ENCODE measurements around the gene SLC39A13. TPM values are rescaled to one million over a fixed set of nuclear protein-coding genes. Genes with fewer than 3 reads are reported as not detected.

The SLC39A13 gene
- total and polyA plus RNA-seq, 2 of the 13 experiments (the other 11 are each of a cell fraction or from before 2014, with no cell fraction given) = 15.3 to 30.5 TPM

- in situ Hi-C loops (cut with HindIII; ENCODE audit: extremely low pct_ligation_motif_present, low pct_unique_long_range_greater_than_20kb) (no loop called here), intact Hi-C loops (cut with micrococcal nuclease; ENCODE audit: unreplicated experiment) (loop anchor here (2.0 kb wide), 1 partner anchor 17 kb away; the partner anchor contains the start of gene SLC39A13)
- BruUV-seq (replicated peaks) = TSS peak; percentile 84
- Histone ChIP-seq H3K4me3 (replicated peaks in 1 of 3; ENCODE audit: insufficient read depth in 1 of 3, low read depth in 2 of 3, low read length in 3 of 3) (peak overlapping the region; percentile 73 to 99 (median 97)), H3K4me1 (ENCODE audit: insufficient read depth, low read length) (peaks cover 31% of the 10 kb centered on the region), H3K9ac (ENCODE audit: insufficient read depth, low read depth, low read length) (peak overlapping the region; percentile 91), H3K27ac (ENCODE audit: extremely low read length, insufficient read depth, low read length) (peak overlapping the region; percentile 89), H3K27me3 (ENCODE audit: control insufficient read depth in 1 of 2, insufficient read depth in 2 of 2, low read length in 2 of 2) (no peaks in the 10 kb centered on the region; a peak in 1 of 5 replicates), H4K20me1 (ENCODE audit: insufficient read depth, low read length) (no peaks in the 10 kb centered on the region), H2AFZ (ENCODE audit: low read length) (no peak overlapping the region), H3K79me2 (ENCODE audit: insufficient read depth, low read length) (peaks cover 23% of the 10 kb centered on the region), H3K4me2 (ENCODE audit: low read depth, low read length) (peak overlapping the region; percentile 99), H3K9me3 (ENCODE audit: low read length) (no peaks in the 10 kb centered on the region), H3K36me3 (replicated peaks in 1 of 2; ENCODE audit: control insufficient read depth in 1 of 2, insufficient read depth in 2 of 2, low read length in 2 of 2) (peaks cover 14 to 34% of the 10 kb centered on the region in 2 experiments)
- no peak for ATAC-seq
- no peak for DNase-seq (ENCODE audit: low spot score)
- ChIA-PET CTCF (ENCODE audit: low intra/inter-chr PET ratio, low total read pairs) (no interaction called here), POLR2A (interaction anchor here (0.8 to 5.1 kb wide), 7 partner anchors 8 to 298 kb away, joined by 5 to 68 read pairs (median 10); partner anchors contain the start of gene SLC39A13)
- under 1% methylated on average over 14 of the region's 14 CpGs for WGBS (ENCODE audit: low lambda C conversion rate)
- FAIRE-seq = no peak
- TF ChIP-seq ZNF569 (CRISPR knock-in tag; IDR thresholded peaks at IDR 0.05; ENCODE audit: borderline replicate concordance) (no peak), AKAP8 (CRISPR knock-in tag; IDR thresholded peaks at IDR 0.05) (no peak), ZNF335 (CRISPR knock-in tag; IDR thresholded peaks at IDR 0.05) (0 out of 2 replicates have a peak, but pooled peaks have one; percentile 2), HNF4G (IDR thresholded peaks at IDR 0.05; ENCODE audit: borderline replicate concordance, low read depth, low read length) (no peak), HNF4G (CRISPR knock-in tag; IDR thresholded peaks at IDR 0.05; ENCODE audit: borderline replicate concordance, low read depth) (0 out of 2 replicates have a peak, but pooled peaks have one; percentile 13)
Measured at GRCh38 chr11:47425611-47426010, 17.2 kb downstream of the SLC39A13 start.

- CTCF ChIA-PET (ENCODE audit: low intra/inter-chr PET ratio, low total read pairs) = no interaction called here
- peak; percentile 86 for ATAC-seq
- FAIRE-seq = peak; percentile 68
- in situ Hi-C loops (cut with HindIII; ENCODE audit: extremely low pct_ligation_motif_present, low pct_unique_long_range_greater_than_20kb) (no loop called here), intact Hi-C loops (cut with micrococcal nuclease; ENCODE audit: unreplicated experiment) (loop anchor here (2.0 kb wide), 1 partner anchor 18 kb away; the partner anchor contains the start of gene SLC39A13)
- Histone ChIP-seq H3K4me3 (replicated peaks in 1 of 3; ENCODE audit: insufficient read depth in 1 of 3, low read depth in 2 of 3, low read length in 3 of 3) (peak within 1 kb of the TSS; percentile 73 to 99 (median 97)), H2AFZ (ENCODE audit: low read length) (peak within 1 kb of the TSS; percentile 95), H3K79me2 (ENCODE audit: insufficient read depth, low read length) (peaks cover 23% of the 10 kb centered on the region), H3K9ac (ENCODE audit: insufficient read depth, low read depth, low read length) (peak within 1 kb of the TSS; percentile 91), H3K27me3 (ENCODE audit: control insufficient read depth in 1 of 2, insufficient read depth in 2 of 2, low read length in 2 of 2) (no peaks in the 10 kb centered on the region; a peak in 1 of 5 replicates), H3K4me1 (ENCODE audit: insufficient read depth, low read length) (peaks cover 37% of the 10 kb centered on the region), H3K36me3 (replicated peaks in 1 of 2; ENCODE audit: control insufficient read depth in 1 of 2, insufficient read depth in 2 of 2, low read length in 2 of 2) (peaks cover 12 to 27% of the 10 kb centered on the region in 2 experiments), H4K20me1 (ENCODE audit: insufficient read depth, low read length) (no peaks in the 10 kb centered on the region), H3K4me2 (ENCODE audit: low read depth, low read length) (peak within 1 kb of the TSS; percentile 99), H3K27ac (ENCODE audit: extremely low read length, insufficient read depth, low read length) (peak within 1 kb of the TSS; percentile 89), H3K9me3 (ENCODE audit: low read length) (no peaks in the 10 kb centered on the region)
- POLR2A ChIA-PET = interaction anchor here (0.7 to 5.1 kb wide), 16 partner anchors 8 to 422 kb away, joined by 3 to 68 read pairs (median 5); partner anchors contain the start of genes DDB2, NUP160 and SLC39A13
- no TSS peak for BruUV-seq (replicated peaks)
- DNase-seq (ENCODE audit: low spot score) = peak; percentile 93
- WGBS (ENCODE audit: low lambda C conversion rate) = 1% methylated on average over 52 of the region's 62 CpGs
- TF ChIP-seq HOMEZ (CRISPR knock-in tag; IDR thresholded peaks at IDR 0.05; ENCODE audit: low read depth) (no peak), ZNF143 (CRISPR knock-in tag; IDR thresholded peaks at IDR 0.05) (peak; percentile 93), ZNF639 (CRISPR knock-in tag; conservative IDR thresholded peaks at IDR 0.05) (peak; percentile 51), RBM39 (IDR thresholded peaks at IDR 0.05; ENCODE audit: low read depth, low read length, poor library complexity, severe bottlenecking) (peak; percentile 98), XBP1 (CRISPR knock-in tag; IDR thresholded peaks at IDR 0.05) (no peak), RARA (CRISPR knock-in tag; IDR thresholded peaks at IDR 0.05) (no peak), XRCC5 (optimal IDR thresholded peaks at IDR 0.05; ENCODE audit: low read length) (no peak), POGZ (CRISPR knock-in tag; IDR thresholded peaks at IDR 0.05) (0 out of 2 replicates have a peak, but pooled peaks have one; percentile 26), HNF4A (CRISPR knock-in tag; IDR thresholded peaks at IDR 0.05) (peak; percentile 8)
Measured at GRCh38 chr11:47426062-47426956, 17.9 kb downstream of the SLC39A13 start, which contains the start of gene PSMC3. Gene PSMC3 (minus strand): TSS chr11:47426439. CDS start chr11:47426279, 160 bp downstream.
